GM18519 (cell line): ENCODE results near the gene LEKR1.

ENCODE experiments used
- ATAC-seq: cut with Tn5 transposase; IDR thresholded peaks from one replicate; pipeline ENCODE4 v1.9.1; 2021; ENCODE audit warnings: mild to moderate bottlenecking, moderate library complexity; ENCODE audit not compliant: unreplicated experiment, low FRiP score

The LEKR1 gene

DNA sequence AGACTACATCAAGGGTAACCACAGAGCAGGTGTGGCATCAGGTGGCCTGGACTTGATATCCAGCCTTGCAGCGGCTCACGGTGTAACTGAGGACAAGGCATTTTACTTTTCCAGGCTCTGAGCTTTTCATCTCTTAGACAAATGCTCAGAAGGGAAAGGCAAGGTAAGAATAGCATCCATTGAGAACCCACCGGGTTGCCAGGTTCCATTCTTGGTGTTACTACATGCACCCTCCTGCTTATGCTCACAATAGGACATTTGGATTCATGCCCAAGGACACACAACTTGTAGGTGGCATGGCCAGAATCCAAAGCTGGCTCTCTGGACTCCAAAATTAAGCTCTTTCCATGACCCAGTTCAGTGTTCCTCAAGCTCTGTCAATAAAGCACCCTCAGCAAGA, 248.3 kb downstream of the LEKR1 start:
- ATAC-seq: no peak

DNA sequence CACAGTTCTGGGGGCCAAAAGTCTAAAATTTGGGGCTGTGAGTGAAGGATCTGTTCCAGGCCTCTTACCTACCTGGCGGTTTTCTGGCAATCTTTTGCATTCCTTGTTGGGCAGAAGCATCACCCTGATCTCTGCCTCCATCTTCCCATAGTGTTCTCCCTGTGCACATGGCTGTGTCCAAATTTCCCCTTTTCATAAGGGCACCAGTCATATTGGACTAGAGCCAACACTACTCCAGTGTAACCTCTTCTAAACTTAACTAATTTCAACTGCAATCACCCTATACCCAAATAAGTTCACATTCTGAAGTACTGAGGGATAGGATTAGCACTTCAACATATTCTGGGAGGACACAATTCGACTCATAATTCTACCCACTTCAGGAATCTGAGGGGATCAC, 248.8 kb downstream of the LEKR1 start:
- no peak for ATAC-seq

DNA sequence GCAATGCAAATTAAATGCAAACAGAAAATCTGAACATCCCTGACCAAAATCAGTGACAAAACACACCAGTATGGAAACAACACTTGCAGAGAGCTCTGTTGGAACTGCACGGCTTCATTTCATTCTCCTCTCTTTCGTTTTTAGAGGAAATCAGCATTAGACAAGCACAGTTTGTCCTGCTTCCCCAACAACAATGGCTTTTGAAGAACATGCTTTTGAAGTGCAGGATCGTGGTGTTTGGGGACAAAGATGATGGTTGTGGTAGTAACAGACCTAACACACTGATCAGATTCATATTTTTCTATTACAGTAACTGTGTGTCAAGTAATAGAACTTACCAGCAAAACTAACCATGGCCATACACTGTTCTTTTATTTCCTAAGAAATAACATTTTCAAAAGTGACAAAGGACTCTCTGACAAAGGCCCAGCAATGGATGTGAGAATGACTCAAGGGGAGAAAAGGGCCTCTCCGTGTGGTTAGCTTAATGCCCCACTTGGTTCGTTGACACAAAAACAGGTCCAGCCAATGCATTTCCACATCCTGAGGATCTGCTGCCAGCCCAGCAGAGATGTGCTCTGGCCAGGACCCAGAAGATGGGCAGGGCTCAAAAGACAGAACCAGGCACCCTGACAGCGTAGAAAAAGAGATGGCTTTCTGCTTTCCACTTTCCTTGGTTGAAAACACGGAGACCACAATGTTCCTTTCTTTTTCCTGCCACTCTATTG, 249.7 kb downstream of the LEKR1 start:
- no peak for ATAC-seq

DNA sequence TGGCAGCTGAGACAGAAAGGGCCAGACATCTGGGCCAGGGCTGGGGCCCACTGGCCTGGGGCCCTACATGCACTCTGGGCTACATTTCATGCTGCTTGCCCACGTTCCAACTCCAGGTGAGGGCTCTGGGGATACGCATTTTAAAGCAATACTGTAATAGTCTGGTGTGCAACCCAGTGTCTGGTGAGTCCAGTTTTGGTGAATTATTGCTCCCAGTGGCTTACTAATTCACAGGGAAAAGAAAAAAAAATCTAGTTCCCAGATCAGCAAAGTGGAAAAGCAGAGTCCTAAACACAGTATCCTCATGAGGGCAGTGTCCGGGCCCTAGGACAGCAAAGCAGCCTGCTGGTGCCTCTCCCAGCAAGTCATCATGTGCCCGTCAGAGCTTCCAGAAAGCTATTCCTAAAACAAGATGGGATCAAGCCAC, 251.4 kb downstream of the LEKR1 start:
- no peak for ATAC-seq

DNA sequence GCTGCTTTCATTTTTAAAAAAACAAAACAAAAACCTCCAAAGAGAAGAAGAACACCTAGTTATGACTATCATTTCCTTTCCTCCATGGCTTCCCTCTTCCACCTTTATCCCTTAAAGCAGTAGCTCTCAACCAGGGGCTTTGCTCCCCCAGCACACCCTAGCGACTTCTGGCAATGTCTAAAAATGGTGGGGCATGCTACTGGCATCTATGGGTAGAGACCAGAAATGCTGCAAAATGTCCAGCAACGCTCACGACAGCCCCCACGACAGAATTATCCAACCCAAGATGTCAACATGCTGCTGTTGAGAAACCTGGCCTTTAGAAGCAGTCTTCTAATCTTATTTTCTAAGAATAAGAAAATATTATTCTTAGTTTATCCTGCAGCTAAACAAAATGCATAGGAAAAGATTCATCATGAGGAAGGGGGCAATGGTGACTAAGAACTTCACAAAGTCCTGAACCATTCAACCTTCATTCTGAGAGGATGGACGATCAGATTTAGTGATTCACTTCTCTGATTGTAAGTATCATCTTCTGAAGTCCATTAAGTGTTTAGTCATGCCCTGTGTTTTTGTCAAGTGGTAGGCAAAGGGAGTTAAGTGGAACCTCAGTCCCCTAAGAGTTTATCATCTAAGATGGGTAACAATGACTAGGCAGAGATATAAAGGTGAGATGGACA, 252.1 kb downstream of the LEKR1 start:
- ATAC-seq: no peak

DNA sequence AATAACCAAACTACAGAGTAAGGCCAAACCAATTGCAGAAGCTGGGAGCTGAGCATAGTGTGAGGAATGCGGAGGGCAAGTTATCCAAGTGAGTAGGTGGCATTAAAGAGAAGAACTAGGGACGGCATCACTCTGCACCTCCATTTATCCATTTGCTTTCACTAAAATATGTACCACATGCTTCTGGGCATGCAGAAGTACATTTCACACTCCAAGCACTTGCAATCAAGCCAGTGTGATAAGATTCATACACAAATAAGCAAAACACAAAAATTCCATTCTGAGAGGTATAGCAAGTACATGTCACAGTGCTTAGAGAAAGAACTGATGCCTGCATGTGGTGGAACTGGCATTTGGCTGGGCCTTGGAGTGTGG, 252.6 kb downstream of the LEKR1 start:
- ATAC-seq: no peak

DNA sequence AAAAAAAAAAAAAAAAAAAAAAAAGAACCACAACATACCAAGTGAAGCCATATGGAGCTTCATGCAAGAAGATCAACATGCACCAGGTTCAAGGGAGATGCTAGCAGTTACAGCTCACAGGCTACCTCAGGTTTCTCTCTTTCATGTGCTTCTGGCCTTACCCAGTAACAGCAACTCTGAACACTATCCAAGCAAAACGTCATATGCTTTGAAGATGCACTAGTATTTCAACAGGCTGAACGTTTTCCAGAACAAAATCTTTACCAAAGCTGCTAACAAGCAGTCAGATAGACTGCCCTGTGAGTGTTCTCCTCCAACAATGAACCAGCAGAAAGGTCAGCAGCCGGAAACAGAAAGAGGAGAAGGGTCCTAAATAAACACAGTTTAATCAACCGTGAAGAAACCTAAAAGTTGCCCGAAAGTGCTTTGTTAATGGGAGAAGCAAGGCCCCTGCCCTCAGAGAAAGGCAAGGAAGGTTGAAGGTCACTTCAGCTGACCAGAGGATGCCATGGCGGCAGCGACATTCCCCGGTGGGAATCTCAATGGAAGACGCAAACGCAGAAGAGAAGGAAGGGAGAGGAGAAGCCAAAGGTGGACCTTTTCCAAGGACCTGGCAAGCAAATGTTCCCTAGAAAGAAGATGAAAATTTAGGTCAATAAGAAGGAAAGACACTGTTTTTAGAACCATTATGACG, 253.7 kb downstream of the LEKR1 start:
- no peak for ATAC-seq

DNA sequence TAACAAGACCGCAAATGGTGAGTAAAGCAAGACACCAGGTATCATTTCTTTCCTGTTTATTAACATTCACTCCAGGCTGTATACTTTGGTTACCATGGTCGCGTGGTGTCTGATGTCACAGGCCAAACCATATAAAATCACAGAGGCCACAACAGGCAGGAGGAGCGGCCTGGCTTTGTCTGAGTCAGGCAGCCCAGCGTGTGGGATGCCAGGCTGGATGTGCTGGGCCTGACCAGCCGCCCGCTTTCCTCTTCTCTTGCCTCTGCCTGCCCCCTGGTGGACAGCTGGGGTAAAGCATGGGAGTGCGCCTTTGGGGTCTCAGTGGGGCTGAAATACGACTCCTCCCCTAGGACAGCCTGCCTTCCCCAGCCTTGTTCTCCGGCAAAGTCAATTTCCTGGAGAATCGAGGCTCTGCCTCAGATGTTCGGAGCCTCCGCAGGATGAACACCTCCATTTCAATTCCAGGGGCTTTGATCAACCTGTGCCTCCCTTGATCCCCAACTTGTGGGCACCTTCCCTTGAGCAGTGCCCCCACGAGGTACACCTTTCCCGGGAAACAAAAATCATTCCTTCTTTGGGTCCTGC, 255.6 kb downstream of the LEKR1 start:
- ATAC-seq: no peak

DNA sequence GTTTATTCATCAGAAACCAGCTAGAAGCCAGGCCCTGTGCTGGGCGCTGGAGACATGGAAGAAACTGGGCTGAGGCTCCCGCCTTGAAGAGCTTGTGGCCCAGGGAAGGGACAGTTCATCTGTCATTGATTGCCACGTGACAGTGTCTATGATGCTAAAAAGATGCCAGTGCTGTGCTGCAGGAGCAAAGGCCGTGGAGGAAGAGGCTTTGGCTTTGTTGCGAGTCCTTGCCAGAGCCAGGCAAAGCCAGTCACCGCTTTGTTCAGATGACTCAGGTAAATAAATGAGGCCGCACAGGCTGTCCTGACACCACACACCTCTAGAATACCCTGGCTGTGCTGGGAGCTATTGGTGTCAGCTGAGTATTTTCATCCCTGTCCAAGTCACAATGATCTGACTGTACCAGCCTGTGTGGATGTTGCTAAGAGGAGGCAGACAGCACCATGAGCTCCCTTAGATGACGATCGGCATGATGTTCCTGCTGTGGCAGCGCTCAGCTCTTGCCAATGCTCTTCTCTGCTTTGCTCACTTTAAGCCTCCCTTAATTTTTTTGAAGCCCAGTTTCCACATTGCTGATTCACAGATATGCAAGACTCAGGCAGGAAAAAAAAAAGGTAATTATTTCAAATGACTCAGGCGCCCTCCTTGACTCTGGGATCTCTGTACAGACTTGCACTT, 256.3 kb downstream of the LEKR1 start:
- ATAC-seq: no peak

DNA sequence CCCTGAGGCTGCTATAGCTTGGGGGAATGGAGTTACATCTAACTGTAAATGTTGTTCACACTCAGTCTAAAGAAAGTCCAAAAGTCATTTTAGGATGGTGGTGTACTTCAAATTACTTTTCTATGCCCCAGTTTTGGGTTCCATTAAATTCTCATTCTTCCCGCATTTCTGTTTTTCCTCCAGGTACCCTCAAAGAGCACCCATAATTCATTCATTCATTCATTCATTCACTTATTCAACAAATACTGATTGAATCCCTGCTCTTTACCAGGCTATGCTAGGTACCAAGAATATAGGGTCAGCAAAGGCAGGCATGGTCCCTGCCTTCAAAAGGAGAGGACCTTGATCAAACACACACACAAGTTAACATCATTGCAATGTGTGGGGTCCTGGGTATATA, 257.7 kb downstream of the LEKR1 start:
- ATAC-seq: no peak

DNA sequence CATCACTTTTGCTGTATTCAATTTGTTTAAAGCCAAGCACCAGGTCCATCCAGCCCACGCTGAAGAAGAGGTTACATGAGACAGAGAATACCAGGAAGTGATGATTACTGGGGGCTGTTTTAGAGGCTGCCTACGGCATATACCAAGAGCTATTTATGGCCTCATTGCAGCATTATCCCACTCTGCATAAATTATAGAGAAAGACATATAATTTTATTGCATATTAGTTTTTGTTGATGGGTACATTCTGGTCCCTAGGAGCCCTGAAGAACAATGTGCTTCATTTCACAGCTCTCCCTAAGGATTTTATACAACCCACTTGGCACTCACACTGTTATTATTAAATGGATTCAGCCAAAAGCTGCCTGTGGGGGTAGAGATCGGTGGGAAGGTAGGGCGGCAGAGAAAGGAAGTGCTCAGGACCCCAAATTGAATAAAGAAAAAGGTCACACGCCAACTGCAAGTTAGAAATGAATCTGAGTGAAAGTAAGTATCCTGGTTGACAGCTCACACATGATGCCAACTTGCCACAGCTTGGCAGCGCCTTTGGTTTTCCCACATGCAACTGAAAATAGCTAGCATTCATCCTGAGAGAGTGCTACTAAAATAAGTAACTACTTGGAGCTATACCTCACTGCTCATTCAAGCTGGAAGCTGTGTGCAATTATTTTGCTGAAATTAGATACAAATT, 260.1 kb downstream of the LEKR1 start:
- no peak for ATAC-seq

DNA sequence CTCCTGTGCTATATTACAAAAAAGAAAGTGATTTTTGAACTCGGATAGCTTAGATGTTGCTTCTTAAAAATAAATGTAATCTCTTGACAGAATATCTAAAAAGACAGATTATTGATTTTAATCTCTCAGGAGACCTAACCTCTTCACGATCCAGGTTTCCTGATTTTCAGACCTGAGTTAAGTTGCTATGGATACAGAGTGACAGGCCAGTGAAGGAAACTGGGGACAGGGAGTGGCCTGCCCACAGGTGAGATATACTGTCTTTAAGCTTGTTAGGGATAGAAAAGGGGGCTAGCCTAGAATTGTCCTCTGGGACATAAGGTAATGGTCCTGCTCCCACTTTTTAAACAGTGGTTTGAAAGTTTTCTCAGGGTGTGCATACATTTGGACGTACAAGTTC, 260.6 kb downstream of the LEKR1 start:
- no peak for ATAC-seq

DNA sequence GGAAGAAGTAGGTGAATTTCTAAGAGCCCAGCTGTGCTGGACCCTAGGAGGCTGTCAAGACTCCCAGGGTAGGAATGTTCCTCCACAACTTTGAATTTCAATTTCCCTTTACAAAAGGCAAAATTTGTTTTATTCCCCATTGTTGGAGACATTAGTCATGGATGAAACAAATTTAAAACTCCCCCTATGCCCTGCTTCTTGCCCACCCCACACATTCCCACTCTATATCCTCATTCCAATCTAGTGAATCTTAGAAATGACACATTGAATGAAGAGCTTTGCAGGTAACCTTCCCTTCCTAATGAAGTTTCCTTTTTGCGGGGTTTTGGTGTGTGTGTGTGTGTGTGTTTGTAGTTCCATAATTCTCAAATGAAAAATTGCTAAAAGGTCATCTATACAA, 261.2 kb downstream of the LEKR1 start:
- ATAC-seq: no peak

DNA sequence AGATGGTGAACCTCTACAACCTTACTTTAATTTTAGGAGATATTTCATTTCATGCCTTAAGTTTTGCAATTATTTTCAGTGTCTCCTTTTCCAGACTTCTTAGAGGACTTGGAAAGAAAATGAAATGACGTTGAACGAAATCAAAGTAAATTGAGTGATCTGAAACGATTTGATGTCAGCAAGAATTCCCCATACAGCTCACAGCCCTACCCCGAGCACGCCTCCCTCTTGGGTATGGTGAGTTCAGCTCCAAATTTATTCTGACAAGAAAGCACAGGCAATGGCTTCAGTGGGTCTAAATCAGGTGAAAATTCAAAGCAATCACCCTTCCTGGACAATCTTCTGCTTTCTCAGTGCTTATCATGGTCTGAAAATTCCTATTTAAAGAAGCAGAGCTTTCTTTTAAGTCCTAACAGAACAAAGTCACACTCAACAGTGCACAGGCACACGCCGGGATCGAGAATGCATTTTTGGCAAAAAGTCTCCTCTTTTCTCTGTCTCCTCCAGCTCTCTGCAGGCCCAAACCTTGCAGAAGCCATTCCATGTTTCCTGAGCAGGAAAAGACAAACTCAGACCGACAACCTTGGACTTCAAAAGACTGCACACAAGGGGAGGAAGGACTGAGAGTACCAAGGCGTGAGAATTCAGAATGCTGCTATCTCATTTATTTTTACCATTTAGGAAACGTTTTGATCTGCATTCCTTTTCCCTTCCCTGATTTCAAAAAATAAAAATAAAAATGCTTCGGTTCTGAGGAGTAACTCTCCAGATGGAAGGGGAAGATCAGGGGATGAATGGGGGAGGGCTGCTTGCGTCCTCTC, 261.8 kb downstream of the LEKR1 start:
- no peak for ATAC-seq

DNA sequence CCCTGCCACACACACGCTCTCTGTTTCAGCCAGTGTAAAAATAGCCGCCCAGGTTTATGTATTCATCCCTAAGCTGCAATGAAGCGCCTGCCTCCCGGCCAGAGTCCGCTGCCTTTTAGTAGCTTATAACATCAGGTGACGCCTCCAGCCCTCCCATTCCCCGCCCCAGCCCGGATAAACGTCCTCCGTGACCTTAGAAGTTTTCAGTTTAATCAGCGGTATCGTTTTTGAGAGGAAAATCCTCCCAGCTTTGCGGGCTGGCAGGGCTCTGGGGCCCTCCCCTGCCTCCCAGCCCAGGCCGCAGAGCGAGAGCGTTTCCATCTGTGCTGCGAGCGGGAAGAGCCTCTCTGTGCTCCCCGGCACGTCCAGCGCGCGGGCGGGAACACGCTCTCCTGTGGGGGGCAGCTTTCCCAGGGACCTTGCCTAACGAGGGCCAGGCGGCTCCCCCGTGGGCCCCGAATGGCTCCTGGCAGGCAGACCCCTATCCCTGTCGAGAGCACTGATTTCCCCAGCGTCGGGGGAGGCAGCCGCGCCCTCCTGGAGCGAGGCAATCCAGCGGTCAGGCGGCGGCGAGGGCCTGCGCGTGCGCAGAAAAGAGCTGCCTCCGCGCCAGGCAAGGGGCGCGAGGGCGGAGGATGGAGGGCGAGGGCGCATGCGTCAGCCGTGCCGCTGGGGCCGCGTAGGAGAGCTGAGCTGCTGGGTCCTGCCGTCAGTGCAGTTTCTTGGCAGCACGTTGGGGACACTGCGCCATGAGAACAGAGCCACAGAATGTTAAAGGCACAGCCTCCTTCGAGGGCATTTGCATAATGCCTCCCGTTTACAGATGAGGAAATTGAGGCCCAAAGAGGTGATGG, 262.7 kb downstream of the LEKR1 start:
- ATAC-seq: peak; percentile 66

DNA sequence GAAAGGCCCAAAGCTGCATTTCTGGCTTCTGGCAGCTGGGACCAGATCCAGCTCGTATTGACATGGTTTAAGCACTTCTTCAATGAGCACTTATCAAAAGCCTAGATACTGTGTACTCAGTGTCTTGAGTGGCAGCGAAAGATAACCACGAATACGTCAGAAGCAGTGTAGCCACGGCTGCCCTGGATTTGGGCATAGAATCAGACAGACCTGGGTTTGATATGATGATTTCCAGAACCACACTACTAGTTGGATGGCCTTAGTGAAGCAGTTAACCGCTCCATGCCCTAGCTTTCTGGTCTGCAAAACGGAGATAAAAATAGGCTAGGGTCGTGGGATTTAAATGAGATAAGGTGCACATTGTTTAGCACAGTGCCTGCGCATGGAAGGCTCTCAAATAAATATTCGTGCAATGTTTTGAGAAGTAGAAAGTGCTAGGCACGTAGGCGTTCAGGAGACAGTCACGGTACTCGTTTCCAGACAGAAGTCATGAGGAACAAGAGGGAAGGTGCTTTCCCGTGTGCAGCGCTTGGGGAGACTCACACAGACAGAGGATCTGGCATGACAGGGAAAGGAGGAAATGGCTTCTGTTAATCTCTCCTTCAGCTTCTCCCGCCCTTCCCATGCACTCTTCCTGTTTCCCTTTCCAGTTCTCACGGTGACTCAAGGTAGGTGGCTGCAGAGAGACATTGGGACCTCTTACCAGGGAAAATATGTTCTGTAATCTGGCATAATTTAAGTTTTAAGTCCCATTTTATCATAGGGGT, 263.5 kb downstream of the LEKR1 start:
- ATAC-seq: peak; percentile 20

DNA sequence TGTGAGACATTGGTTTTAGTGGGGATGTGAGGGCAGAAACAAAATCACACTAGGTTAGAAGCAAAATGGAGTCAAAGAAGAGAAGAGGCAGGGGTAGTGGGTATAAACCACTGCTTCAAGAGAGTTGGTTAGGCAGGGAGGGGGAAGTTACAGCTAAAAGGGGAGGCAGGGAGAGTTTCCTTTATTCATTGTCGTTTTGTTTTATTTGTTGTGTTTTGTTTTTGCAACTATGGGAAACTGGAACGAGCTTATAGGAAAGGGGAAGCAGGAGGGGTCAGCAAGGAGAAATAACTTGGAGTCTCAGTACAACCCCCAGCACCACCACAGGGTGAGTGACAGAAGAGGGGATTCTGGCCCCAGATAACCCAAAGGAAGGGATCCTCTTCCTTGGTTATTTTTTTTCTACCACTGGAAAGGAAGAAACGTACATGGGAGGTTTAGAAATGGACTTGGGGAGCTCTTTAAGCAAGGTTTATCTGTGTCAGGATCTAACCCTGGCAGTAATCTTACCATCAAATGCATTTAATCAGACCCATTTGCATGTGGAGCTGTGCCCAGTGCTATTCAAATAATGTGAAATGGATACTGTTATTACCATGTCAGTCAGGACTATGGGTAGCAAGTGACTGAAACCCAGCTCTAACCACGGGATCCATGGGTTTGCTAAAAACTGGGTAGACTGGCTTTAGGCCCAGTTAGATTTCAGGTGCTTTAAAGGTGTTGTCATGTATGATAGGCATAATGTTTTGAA, 265.1 kb downstream of the LEKR1 start:
- ATAC-seq: no peak
